Left cardiac atrium (tissue), 4 donors: Measurements from ENCODE around the gene HSPB1. TPM values are rescaled to one million over a fixed set of nuclear protein-coding genes. Genes with fewer than 3 reads are reported as not detected.
"Not testable (repeated sequence)": the region's sequence is repeated elsewhere in the genome, so short reads cannot be mapped to it uniquely, and the experiment has no call there.

Experiments used
- ATAC-seq, 2 donors: fragments of 200-7000 bp; cut with Tn5 transposase; one replicate each; pipeline ENCODE4 v1.9.1; 2020; ENCODE audit warnings: mild to moderate bottlenecking in 2 of 2, moderate library complexity in 2 of 2
- DNase-seq: peaks from one replicate; pipeline ENCODE4 v3.0.0-alpha.2; 2020
- intact Hi-C, 2 donors: fragments of 100-400 bp; cut with DNase I; formaldehyde crosslinking; loops; one replicate each; pipeline versions ENCODE4 v1.14.1 to v1.15.1; 2022 to 2023
- total RNA-seq, 2 donors: library from RNA; stranded (reverse); fragmentation: NEBNext Ultra II Directional; extraction: Animal tissue kit (Norgen Biotek cat#: 25700); gene quantifications; one replicate each; pipeline ENCODE4 v1.2.1, GENCODE V29; 2021
- donor health status: DM: no; HTN: yes; CAD: no.
- donor health status: DM: no; HTN: yes; CAD: no; lungs with severe emphysema.
- donor health status: DM: yes; HTN: yes; CAD: no.
- donor health status: Dilated cardiomyopathy.

HSPB1 gene
- total RNA-seq, 2 donors from 2014 or later: 1,191 to 2,127 TPM

GRCh38 chr7:76325811-76326210 is 23.3 kb downstream of the HSPB1 start:
- no peak for DNase-seq
- intact Hi-C loops: no loop called here
- ATAC-seq: no peak

- DNase-seq: no peak
- no peak for ATAC-seq
- intact Hi-C loops: no loop called here
Observed at GRCh38 chr7:76326646-76327233, 24.3 kb downstream of the HSPB1 start.

GRCh38 chr7:76327610-76328009 is 25.1 kb downstream of the HSPB1 start:
- ATAC-seq (no peak), DNase-seq (no peak)
- intact Hi-C loops: no loop called here

GRCh38 chr7:76328389-76328788 is 25.9 kb downstream of the HSPB1 start:
- intact Hi-C loops: no loop called here
- no peak for ATAC-seq
- DNase-seq: no peak

- intact Hi-C loops: no loop called here
- ATAC-seq (no peak), DNase-seq (no peak)
Observed at GRCh38 chr7:76329479-76329878, 27.0 kb downstream of the HSPB1 start.

GRCh38 chr7:76330261-76330660 is 27.8 kb downstream of the HSPB1 start:
- DNase-seq: no peak
- intact Hi-C loops: no loop called here

GRCh38 chr7:76330673-76331072 is 28.2 kb downstream of the HSPB1 start:
- DNase-seq (no peak), ATAC-seq (no peak)
- intact Hi-C loops: no loop called here

More at GRCh38 chr7:76330261-76330660, 27.8 kb downstream of the HSPB1 start:
- no peak for ATAC-seq

GRCh38 chr7:76332078-76332477 is 29.6 kb downstream of the HSPB1 start:
- intact Hi-C loops: no loop called here
- ATAC-seq (no peak), DNase-seq (no peak)

GRCh38 chr7:76333511-76334101 is 31.1 kb downstream of the HSPB1 start:
- intact Hi-C loops: no loop called here
- DNase-seq: peak; percentile 77
- peak; percentile 83 to 89 for ATAC-seq

- DNase-seq (no peak), ATAC-seq (no peak)
- intact Hi-C loops: no loop called here
Observed at GRCh38 chr7:76334320-76334967, 32.0 kb downstream of the HSPB1 start.

- ATAC-seq, intact Hi-C loops: not testable (repeated sequence)
Observed at GRCh38 chr7:76335417-76335816, 32.9 kb downstream of the HSPB1 start.

GRCh38 chr7:76336094-76336493 is 33.6 kb downstream of the HSPB1 start:
- ATAC-seq (no peak), DNase-seq (no peak)
- intact Hi-C loops: no loop called here

More at GRCh38 chr7:76335417-76335816, 32.9 kb downstream of the HSPB1 start:
- DNase-seq: not testable (repeated sequence)

GRCh38 chr7:76337147-76337546 is 34.7 kb downstream of the HSPB1 start:
- intact Hi-C loops: no loop called here

GRCh38 chr7:76338298-76339084 is 36.0 kb downstream of the HSPB1 start:
- intact Hi-C loops: no loop called here
- ATAC-seq: no peak

More at GRCh38 chr7:76337147-76337546, 34.7 kb downstream of the HSPB1 start:
- ATAC-seq (no peak), DNase-seq (no peak)

GRCh38 chr7:76340617-76341131 is 38.2 kb downstream of the HSPB1 start:
- ATAC-seq: peak; percentile 9 to 25

More at GRCh38 chr7:76338298-76339084, 36.0 kb downstream of the HSPB1 start:
- no peak for DNase-seq

GRCh38 chr7:76342222-76342621 is 39.7 kb downstream of the HSPB1 start:
- DNase-seq (no peak), ATAC-seq (no peak)
- intact Hi-C loops: no loop called here

More at GRCh38 chr7:76340617-76341131, 38.2 kb downstream of the HSPB1 start:
- no peak for DNase-seq
- intact Hi-C loops: no loop called here

- intact Hi-C loops: no loop called here
- ATAC-seq: no peak
- DNase-seq: no peak
Observed at GRCh38 chr7:76343294-76343930, 40.9 kb downstream of the HSPB1 start.

GRCh38 chr7:76343931-76344321 is 41.5 kb downstream of the HSPB1 start:
- intact Hi-C loops: no loop called here
- no peak for DNase-seq
- ATAC-seq: no peak

GRCh38 chr7:76346097-76346496 is 43.6 kb downstream of the HSPB1 start:
- ATAC-seq (peak in 1 of 2 donors; percentile 27), DNase-seq (no peak)
- intact Hi-C loops: no loop called here
